ENCODE data around the gene PPP4R2.

PPP4R2 gene

DNA sequence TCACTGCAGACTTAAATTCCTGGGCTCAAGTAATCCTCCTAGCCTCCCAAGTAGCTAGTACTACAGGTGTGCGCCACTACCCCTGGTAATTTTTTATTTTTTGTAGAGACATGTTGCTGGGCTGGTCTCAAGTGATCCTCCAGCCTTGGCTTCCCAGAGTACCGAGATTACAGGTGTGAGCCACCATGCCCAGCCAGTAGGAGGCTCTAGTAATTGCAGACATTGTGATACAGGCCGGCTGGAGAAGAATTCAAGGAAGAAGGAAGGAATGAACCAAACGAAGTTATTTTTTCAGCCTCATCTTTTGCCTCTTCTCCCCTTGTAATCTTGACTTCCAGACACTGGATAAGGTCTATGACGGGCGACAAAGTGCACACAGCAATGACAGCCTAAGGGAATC, 3.2 kb upstream of the PPP4R2 start:
- no peaks in the 10 kb centered on the region for H3K27me3 ChIP-seq (ENCODE audit: insufficient read depth, poor library complexity, severe bottlenecking)
- no peak overlapping the region for H3K4me3 ChIP-seq (replicated peaks; ENCODE audit: insufficient read depth, low read length)
- TF ChIP-seq SPI1 (IDR thresholded peaks at IDR 0.05; ENCODE audit: borderline replicate concordance, low read depth) (no peak), GABPA (IDR thresholded peaks at IDR 0.05; ENCODE audit: low read depth) (no peak), POLR2AphosphoS5 (IDR thresholded peaks at IDR 0.05; ENCODE audit: low read depth) (no peak)
- TF ChIP-seq, protein P1, sequence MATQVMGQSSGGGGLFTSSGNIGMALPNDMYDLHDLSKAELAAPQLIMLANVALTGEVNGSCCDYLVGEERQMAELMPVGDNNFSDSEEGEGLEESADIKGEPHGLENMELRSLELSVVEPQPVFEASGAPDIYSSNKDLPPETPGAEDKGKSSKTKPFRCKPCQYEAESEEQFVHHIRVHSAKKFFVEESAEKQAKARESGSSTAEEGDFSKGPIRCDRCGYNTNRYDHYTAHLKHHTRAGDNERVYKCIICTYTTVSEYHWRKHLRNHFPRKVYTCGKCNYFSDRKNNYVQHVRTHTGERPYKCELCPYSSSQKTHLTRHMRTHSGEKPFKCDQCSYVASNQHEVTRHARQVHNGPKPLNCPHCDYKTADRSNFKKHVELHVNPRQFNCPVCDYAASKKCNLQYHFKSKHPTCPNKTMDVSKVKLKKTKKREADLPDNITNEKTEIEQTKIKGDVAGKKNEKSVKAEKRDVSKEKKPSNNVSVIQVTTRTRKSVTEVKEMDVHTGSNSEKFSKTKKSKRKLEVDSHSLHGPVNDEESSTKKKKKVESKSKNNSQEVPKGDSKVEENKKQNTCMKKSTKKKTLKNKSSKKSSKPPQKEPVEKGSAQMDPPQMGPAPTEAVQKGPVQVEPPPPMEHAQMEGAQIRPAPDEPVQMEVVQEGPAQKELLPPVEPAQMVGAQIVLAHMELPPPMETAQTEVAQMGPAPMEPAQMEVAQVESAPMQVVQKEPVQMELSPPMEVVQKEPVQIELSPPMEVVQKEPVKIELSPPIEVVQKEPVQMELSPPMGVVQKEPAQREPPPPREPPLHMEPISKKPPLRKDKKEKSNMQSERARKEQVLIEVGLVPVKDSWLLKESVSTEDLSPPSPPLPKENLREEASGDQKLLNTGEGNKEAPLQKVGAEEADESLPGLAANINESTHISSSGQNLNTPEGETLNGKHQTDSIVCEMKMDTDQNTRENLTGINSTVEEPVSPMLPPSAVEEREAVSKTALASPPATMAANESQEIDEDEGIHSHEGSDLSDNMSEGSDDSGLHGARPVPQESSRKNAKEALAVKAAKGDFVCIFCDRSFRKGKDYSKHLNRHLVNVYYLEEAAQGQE (IDR thresholded peaks at IDR 0.05; ENCODE audit: insufficient replicate concordance, low read depth) = no peak
- TF ChIP-seq, protein P2, sequence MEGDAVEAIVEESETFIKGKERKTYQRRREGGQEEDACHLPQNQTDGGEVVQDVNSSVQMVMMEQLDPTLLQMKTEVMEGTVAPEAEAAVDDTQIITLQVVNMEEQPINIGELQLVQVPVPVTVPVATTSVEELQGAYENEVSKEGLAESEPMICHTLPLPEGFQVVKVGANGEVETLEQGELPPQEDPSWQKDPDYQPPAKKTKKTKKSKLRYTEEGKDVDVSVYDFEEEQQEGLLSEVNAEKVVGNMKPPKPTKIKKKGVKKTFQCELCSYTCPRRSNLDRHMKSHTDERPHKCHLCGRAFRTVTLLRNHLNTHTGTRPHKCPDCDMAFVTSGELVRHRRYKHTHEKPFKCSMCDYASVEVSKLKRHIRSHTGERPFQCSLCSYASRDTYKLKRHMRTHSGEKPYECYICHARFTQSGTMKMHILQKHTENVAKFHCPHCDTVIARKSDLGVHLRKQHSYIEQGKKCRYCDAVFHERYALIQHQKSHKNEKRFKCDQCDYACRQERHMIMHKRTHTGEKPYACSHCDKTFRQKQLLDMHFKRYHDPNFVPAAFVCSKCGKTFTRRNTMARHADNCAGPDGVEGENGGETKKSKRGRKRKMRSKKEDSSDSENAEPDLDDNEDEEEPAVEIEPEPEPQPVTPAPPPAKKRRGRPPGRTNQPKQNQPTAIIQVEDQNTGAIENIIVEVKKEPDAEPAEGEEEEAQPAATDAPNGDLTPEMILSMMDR (IDR thresholded peaks at IDR 0.05; ENCODE audit: insufficient read depth, low read length) = no peak
- DNase-seq (ENCODE audit: low read depth in 1 of 2, low spot score in 1 of 2) = no peak
- no peak overlapping the region for H3K27ac ChIP-seq (replicated peaks)

DNA sequence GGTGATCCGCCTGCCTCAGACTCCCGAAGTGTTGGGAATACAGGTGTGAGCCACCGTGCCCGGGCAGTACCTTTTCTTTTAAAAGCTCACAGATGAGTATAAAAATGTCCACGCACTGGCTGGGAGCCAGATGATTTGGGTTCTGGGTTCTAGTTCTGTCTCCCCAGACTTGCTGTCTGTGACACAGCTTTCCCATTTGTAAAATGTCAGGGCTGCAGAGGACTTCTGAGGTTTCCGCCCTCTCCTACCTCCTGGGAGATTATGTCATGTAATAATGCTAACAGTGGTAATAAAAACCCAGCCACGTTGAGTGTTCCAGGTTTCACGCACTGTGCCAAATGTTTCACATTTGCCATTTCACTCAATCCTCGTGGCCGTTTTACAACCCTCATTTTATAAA, 1.3 kb upstream of the PPP4R2 start:
- no peak overlapping the region for H3K4me3 ChIP-seq (replicated peaks; ENCODE audit: insufficient read depth, low read length)
- TF ChIP-seq POLR2AphosphoS5 (IDR thresholded peaks at IDR 0.05; ENCODE audit: low read depth) (no peak), GABPA (IDR thresholded peaks at IDR 0.05; ENCODE audit: low read depth) (no peak), SPI1 (IDR thresholded peaks at IDR 0.05; ENCODE audit: borderline replicate concordance, low read depth) (no peak)
- TF ChIP-seq, protein P2 (IDR thresholded peaks at IDR 0.05; ENCODE audit: insufficient read depth, low read length) = no peak
- TF ChIP-seq, protein P1 (IDR thresholded peaks at IDR 0.05; ENCODE audit: insufficient replicate concordance, low read depth) = no peak
- no peak for DNase-seq (ENCODE audit: low read depth in 1 of 2, low spot score in 1 of 2)

DNA sequence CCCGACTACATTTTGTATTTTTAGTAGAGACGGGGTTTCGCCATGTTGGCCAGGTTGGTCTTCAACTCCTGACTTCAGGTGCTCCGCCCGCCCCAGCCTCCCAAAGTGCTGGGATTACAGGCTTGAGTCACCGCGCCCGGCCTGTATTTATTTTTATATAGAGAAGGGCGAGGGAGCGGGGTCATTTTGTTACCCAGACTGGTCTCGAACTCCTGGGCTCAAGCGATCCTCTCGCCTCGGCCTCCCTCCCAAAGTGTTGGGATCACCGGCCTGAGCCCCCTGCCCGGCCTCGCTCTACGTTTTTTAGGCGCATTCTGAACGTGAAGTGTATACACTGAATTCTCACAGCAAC, 514 bp upstream of the PPP4R2 start:
- peak overlapping the region; percentile 97 for H3K27ac ChIP-seq (replicated peaks)
- H3K27me3 ChIP-seq (ENCODE audit: insufficient read depth, poor library complexity, severe bottlenecking) = no peaks in the 10 kb centered on the region
- no peak for DNase-seq (ENCODE audit: low read depth in 1 of 2, low spot score in 1 of 2)
- TF ChIP-seq SPI1 (IDR thresholded peaks at IDR 0.05; ENCODE audit: borderline replicate concordance, low read depth) (no peak), POLR2AphosphoS5 (IDR thresholded peaks at IDR 0.05; ENCODE audit: low read depth) (no peak), GABPA (IDR thresholded peaks at IDR 0.05; ENCODE audit: low read depth) (no peak)
- TF ChIP-seq, protein P2 (IDR thresholded peaks at IDR 0.05; ENCODE audit: insufficient read depth, low read length) = no peak
- TF ChIP-seq, protein P1 (IDR thresholded peaks at IDR 0.05; ENCODE audit: insufficient replicate concordance, low read depth) = no peak
- peak overlapping the region; percentile 76 for H3K4me3 ChIP-seq (replicated peaks; ENCODE audit: insufficient read depth, low read length)

More for the DNA sequence above, 1.3 kb upstream of the PPP4R2 start:
- Histone ChIP-seq H3K27me3 (ENCODE audit: insufficient read depth, poor library complexity, severe bottlenecking) (no peaks in the 10 kb centered on the region), H3K27ac (replicated peaks) (no peak overlapping the region)
